ENCODE measurements around the gene PRDX1.

Gene PRDX1

DNA sequence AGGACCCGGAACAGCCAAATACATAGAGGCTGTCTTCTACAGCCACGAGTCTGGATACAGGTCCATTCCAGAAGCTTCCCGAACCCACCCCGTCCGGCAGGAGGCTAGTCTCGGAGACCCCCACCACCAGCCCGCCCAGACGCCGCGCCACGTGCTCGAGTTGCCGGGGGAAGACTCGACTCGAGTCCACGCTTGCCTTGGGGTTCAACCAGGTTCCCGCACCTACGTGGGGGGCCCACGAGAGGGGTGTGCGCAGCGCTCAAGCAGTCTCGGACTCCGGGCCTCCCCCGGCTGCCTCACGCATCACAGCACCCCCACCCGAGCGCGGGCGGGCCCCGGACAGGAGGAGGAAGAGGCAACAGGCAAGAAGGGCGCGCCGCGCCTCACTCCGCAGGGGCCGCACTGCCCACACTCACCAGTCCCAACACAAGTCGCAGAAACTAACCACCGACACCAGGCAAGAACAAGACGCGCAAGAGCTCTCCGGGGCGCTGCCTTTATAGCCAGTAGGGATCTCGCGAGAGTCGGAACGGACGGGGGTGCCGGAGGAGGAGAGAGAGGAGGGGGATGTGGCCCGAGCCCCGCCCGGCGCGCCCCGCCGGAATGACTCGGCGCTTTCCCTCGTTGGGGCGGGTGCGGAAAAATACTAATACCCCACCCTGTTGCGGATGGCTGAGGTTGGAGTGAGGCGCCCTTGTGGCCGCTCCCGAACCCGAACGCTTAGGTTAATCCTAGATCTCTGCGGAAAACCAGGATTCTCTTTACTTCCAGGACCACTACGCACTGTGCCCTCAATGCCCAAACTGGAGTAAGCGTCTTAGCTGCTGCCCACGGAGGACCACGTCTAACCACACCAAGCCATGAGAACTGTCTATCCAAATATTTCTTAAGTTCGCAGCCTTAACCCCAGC lies at the start of gene PRDX1:
TSS of gene PRDX1 (minus strand) at position 472 of the 911 bp plus-strand sequence. CDS start 2,841 bp downstream, outside the sequence.
- DNase-seq (ENCODE audit: low read depth) = peak; percentile 91

DNA sequence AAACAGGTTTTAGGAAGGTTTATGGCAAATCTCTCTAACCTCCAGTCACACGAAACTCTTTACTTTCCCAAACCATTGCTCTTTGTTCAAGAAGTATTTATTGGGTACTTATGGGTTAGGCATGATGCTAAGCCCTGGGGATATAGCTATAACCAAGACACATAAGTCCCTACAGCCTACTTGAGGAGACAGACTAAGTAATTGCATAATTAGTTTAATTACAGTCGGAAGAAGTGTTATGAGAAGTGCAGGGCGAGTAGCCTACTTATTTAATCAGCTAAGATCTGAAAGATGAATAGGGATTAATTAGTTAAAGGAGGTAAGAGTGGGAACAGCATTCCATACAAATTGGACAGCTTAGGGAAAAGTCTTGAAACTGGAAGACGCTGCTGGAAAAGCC lies 48.9 kb upstream of the PRDX1 start:
- DNase-seq (ENCODE audit: low read depth) = no peak

DNA sequence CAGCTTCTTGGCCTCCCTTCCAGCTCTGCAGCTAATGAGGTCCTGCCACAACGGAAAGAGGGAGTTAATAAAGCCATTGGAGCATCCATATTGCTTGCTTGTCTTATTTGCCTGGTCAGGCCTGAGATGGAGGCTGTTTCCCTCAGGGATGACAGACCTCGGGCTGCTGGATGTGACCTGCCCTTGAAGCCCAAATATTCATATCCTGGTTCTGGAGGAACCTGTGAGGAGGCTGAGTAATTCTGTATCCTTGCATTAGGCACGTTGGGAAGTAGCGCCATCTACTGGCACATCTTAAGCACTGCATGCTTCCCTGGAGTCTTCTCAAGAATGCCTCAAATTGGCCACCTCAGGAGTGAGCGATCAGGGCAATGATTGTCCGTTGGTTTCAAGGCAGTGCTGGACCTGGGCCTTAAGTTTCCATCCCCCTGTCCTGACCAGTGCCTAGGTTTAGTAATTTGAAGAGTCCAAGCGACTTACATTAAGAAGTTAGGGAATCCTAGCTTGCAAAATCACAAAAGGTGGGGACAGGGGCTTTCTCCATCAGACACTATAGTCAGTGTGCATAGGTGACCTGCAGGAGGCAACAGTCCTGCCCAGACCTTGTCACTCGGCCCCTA lies 48.4 kb upstream of the PRDX1 start:
- peak; percentile 40 for DNase-seq (ENCODE audit: low read depth)

DNA sequence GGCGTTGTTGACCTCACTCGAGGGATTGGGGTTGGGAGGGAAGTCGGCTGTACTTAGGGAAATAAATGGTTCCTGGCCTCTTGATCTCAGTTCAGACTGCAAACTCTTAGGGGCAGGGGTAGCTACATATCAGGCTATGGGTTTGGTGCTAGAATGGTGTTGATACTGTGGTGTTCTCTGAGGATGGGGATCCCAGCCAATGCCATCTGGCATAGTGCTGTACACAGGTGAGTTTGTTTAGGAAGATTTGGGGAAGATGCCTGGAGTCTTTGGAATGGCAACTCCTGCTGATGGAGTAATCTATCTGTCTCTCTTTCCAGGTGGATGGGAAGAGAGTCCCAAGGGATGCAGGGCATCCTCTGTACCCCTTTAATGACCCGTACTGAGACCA lies 47.9 kb upstream of the PRDX1 start:
- DNase-seq (ENCODE audit: low read depth) = no peak

DNA sequence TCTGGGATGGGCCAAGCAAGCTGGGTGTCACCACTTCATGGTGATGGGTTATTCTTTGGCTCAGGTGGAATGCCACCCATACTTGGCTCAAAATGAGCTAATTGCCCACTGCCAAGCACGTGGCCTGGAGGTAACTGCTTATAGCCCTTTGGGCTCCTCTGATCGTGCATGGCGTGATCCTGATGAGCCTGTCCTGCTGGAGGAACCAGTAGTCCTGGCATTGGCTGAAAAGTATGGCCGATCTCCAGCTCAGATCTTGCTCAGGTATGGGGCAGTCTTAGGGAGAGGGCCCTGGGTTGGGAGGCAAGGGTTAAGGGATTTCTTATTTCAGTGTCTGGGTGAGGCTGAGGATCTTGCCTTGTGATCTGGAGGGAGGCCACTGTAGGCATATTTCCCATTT lies 46.7 kb upstream of the PRDX1 start:
- DNase-seq (ENCODE audit: low read depth) = no peak

DNA sequence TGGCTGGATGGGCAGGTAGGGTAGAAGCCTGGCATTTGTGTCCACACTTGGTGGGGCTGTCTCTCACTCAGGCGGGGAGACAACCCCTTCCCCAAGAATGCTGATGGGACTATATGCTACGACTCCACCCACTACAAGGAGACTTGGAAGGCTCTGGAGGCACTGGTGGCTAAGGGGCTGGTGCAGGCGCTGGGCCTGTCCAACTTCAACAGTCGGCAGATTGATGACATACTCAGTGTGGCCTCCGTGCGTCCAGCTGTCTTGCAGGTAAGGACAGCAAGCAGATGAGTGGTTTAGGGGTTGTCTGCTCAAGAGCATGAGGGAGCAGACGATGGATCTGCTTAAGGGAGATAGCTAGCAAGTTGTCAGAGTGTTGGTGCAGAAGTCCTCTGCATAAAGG lies 46.2 kb upstream of the PRDX1 start:
- no peak for DNase-seq (ENCODE audit: low read depth)

DNA sequence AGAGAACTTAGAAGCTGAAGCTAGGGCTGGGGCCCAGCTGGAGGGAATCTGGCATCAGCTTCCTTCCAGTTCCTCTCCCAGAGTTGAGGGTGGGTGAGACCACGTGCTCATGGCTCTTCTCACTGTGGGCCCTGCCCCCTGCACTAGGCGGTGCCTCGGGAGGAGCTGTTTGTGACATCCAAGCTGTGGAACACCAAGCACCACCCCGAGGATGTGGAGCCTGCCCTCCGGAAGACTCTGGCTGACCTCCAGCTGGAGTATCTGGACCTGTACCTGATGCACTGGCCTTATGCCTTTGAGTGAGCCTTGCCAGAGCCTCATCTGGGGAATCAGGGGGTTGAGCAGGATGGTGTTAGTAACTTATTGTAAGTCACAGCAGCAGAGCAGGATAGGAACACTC lies 45.0 kb upstream of the PRDX1 start:
- no peak for DNase-seq (ENCODE audit: low read depth)

DNA sequence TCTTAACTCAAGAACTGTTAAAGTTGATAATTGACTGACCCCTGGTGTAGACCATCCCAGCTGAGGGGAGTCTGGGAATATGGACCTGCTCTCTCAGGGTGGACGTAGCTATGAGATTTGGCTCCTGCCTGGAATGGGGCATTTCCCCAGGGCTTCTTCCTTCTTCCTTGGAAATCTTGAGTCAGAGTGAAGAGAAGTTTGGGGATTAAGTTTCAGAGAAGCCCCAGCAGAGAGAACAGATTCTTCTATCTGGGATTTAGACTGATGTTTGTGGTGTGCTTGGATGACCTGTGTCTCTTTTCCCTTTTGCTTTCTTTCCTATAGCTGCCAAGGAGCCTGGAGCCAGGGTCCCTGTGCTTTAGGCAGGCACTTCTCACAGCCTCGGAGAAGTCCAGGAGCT lies 42.2 kb upstream of the PRDX1 start:
- no peak for DNase-seq (ENCODE audit: low read depth)

DNA sequence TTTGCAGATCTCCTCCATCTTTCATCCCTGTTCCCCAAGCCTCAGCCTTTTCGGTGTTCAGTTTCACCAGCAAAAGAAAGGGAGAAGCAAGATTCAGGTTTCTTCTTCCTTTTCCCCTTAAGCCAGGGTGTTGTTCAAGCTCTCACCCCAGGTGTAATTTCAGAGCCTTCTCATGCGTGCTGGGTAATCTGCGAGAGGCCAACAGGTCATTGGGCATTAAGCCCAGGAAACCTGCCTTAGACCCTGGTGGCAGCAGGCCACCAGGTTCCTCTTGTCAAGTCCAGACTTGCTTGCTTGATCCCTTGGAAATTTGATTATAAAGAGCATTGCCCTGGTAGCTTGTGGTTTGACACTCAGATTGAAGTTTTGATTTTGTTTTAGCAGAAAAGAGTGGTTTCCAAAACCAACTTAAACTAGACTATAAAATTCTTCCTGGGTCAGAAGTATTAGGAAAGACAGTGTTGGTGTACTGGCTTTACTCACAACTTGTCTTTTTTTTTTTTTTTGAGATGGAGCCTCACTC lies 35.8 kb upstream of the PRDX1 start:
- DNase-seq (ENCODE audit: low read depth) = no peak

DNA sequence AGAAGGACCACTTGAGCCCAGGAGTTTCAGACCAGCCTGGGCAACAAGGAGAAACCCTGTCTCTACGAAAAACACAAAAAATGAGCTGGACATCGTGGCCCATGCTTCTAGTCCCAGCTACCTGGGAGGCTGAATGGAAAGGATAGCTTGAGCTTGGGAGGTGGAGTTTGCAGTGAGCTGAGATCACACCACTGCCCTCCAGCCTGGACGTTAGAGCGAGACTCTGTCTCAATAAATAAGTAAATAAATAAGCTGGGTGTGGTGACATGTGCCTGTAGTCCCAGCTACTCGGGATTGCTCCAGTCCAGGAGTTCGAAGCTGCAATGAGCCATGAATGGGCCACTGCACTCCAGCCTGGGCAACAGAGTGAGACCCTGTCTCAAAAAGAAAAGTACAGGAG lies 32.5 kb upstream of the PRDX1 start:
- DNase-seq (ENCODE audit: low read depth) = no peak

DNA sequence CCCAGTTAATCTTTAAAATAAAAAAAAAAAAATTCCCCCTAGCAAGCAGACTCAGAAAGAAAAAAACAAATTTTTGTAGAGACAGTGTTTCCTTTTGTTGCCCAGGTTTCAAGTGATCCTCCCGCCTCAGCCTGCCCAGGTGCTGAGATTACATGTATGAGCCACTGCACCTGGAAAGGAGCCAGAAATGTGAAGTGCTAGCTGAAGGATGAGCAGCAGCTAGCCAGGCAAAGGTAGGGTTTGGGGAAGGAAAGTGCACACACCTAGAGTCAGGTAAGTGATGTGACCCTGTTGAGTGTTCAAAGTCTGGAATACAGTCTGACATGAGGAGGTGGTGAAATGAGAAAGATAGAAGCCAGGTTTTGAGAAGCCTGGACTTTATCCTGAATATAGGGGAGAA lies 30.6 kb upstream of the PRDX1 start:
- DNase-seq (ENCODE audit: low read depth) = no peak

DNA sequence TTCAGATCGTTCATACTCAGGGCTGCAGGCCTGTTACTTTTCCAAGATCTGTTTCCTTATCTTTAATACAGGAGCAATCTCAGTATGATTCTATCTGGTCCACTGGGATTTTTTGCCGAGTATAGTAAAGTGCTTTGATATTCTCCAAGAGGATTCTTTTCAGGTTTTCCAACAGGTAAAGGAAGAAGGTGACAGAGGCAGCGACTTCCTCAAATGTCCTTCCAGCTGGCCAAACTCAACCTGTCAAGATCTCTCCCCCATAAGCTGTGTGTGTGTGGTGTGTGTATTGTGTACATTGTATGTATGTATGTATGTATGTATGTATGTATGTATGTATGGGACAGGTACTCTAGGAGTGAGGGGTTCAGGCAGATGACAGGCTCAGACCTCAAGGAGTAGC lies 30.0 kb upstream of the PRDX1 start:
- DNase-seq (ENCODE audit: low read depth) = no peak

DNA sequence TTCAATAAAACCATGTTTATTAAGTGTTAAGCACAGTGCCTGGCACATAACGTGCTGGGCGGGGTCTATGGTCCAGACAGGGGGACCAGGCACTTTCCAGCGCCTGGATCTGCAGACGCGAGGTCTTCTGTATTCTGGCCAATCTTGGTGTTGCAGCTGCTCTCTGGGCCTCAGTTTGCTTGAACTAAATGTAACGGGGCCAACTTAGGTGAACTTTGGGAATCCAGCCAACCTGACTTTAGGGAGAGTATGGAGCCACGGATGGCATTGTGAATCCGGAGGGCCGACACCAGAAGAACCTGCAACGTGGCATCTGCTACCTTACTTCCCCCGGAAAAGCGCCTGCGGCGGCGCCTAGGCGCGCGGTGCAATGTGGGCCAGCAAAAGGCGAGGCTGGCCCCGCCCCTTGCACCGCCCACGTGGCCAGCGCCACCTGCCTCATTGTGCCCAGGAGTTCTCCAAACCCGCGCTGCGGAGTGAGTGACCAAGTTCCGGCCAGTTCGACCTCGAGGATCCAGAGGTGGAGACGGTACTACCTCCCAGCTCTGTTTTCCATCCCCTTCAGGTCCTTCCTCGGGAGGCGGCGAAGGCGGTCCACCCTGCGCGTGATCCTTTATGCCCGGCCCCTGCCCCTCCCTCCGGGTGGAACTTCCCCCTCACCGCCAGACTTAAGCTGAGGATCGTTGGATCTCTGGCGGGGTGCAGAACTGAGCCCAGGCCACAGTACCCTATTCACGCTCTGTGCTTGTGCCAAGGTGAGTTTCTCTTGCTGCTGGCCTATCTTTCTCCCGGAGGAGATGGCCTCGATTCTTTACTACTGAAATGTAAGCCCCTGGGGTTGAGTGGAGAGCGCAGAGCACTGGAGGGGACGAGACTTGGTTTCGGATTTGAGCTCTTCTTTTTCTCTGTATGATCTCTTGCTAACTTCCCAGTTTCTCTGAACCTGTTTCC lies 29.0 kb upstream of the PRDX1 start, which contains the start of gene AKR1A1:
TSS of gene AKR1A1 (plus strand) at position 426 of the 951 bp plus-strand sequence. CDS start 10,969 bp downstream, outside the sequence.
- DNase-seq (ENCODE audit: low read depth) = peak; percentile 83

DNA sequence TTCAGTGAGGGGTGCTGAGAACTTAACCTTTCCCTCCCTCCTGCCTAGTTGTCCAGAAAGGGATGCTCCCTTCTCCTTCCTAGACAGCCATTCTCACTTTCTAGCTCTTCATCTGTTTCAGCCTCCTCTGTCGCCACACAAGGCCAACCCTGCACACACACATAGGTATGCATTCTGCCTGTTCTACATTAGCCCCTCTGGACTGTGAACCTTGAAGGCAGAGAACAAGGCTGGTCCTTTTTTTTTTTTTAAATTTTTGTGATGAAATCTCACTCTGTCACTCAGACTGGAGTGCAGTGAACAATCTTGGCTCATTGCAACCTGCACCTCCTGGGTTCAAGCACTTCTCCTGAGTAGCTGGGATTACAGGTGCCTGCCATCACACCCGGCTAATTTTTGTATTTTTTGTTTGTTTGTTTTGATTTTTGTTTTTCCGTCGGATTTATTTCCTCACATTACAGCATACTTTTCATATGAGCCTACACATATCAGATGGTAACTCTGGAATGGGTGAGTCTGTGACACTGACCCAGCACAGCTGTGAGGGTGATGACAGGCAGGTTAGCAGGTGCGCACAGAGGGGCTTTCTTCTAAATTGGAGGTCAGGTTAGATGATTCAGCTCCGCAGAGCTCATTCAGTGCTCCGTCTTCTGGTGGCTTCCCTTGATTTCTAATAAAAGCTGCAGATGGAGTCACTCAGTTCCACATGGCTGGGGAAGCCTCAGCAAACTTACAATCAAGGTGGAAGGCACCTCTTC lies 24.0 kb upstream of the PRDX1 start:
- no peak for DNase-seq (ENCODE audit: low read depth)

DNA sequence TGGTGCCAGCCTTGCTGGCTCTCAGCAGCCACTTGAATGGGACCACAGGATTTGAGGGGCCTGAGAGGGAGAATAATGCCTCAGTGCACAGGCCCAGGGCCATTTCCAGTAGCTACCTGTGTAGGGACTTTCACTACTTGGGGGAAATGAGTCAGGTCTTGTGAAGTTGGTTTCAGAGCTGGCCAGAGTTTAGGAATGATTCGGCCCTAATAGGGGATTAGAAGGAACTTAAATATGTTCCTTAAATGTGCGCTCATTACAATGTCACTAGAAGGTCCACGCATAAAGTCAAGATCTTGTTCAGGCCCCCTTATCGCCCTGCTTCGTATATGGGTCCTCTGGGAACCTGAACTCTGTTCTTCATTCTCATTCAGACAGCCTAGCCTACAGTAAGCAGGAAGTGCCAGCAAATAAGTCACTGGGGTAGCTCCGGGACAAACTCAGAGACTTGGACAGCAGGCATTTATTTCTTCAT lies 23.4 kb upstream of the PRDX1 start:
- no peak for DNase-seq (ENCODE audit: low read depth)

DNA sequence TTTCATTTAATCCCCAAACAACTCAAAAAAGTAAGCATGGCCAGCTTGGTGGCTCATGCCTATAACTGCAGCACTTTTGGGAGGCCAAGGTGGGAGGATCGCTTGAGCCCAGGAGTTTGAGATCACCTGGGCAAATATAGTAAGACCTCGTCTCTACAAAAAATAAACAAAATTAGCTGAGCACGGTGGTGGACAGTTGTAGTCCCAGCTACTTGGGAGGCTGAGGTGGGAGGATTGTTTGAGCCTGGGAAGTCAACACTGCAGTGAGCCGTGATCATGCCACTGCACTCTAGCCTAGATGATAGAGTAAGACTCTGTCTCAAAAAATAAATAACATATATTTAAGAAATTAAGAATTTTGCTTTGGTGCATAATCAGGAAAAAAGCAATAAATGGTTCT lies 22.8 kb upstream of the PRDX1 start:
- DNase-seq (ENCODE audit: low read depth) = no peak

DNA sequence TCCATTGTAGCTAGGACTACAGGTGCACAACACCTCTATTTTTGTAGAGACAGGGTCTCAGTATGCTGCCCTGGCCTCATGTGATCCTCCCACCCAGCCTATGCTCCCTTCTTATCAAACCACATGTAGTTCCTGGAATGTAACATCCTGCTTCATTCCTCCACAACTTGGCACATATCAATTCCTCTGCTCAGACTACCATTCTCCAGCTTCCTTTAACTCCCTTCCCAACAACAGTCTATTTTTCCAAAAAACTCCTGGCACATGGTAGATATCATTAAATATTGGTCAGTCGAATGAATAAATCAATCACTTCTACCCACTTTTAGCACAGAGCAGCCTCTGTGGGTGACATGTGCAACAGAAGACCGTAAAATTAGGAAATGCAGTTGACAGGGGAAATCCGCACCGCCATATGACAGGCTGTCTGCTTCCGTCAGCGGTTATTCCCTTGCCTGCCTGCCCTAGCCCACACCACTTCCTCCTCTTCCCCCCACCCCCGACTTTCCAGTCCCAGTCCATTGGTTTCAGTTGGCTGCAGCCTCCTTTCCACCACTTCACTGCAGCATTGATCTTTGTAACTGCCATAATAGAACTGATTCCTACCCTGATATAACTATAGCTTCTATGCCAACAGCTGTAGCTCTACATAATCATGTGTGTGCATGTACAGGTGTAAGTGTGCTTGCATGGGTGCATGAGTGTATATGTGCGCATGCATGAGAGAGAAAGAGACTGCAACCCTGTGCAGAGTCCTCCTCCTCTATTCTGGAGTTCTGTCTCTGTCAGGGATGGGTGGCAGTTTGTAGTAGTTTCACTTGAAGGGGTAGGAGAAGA lies 22.1 kb upstream of the PRDX1 start:
- DNase-seq (ENCODE audit: low read depth) = peak; percentile 64

DNA sequence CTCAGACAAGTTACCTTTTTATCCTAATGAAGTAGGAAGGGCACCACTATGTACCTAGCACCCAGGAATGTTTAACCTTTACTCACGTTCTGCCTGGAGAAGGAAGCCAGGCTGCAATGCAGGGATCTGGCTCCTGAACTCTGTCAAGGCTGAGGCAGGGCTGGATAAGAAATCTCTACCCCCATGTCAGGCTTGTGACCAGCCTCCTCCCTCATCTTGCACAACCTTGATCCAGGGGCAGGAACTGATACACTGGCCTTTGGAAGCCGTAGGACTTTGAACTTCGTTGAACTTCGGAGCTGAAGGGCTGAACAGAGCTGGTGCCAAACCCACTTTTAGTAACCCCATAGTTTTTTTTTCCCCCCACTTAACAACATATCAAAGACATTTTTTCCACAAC lies 20.9 kb upstream of the PRDX1 start:
- DNase-seq (ENCODE audit: low read depth) = no peak

DNA sequence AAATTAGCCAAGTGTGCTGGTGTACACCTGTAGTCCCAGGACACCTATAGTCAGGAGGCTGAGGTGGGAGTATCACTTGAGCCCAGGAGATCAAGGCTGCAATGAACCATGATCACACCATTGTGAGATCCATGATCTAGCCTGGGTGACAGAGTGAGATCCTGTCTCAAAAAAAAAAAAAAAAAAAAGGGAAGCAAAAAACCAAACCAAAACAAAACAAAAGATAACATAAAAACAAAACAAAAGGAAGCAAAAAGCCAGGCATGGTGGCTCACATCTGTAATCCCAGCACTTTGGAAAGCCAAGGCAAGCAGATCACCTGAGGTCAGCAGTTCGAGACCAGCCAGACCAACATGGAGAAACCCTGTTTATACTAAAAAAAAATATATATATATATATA lies 19.5 kb upstream of the PRDX1 start:
- no peak for DNase-seq (ENCODE audit: low read depth)

DNA sequence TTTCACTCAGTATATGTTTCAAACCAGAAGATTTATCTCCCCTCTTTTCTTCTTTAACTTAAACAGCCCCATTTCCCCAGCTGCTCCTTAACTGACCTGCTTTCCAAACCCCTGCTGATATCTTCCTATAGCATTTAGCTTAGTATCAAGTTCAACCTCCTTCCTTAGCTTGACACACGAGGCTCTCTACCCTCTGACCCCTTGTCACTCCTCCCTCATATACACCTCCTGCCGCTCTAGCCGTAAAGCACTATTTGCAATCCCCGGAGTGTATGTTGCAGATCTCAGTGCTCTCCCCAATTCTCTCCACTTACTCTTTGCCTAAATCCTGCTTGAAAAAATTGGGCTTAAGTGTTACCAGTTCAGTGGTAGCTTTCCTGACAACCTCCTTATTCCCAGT lies 15.2 kb upstream of the PRDX1 start:
- no peak for DNase-seq (ENCODE audit: low read depth)
